Suprapubic skin (tissue), 4 donors: ENCODE measurements around the gene PADI4. TPM values are rescaled to one million over a fixed set of nuclear protein-coding genes. Genes with fewer than 3 reads are reported as not detected.

Source experiments
- DNase-seq, 2 donors: peaks; one replicate each; pipeline ENCODE4 v3.0.0-alpha.2; 2019; ENCODE audit warnings: low spot score in 2 of 2
- H3K27ac ChIP-seq: fragments of 200-600 bp; sonication (generic); one replicate; pipeline ENCODE4 v1.5.1; 2019
- H3K27me3 ChIP-seq: fragments of 200-600 bp; sonication (generic); one replicate; pipeline ENCODE4 v1.5.1; 2019
- H3K36me3 ChIP-seq: fragments of 200-600 bp; sonication (generic); one replicate; pipeline ENCODE4 v1.5.1; 2019
- H3K4me1 ChIP-seq: fragments of 200-600 bp; sonication (generic); one replicate; pipeline ENCODE4 v1.5.1; 2019
- H3K4me3 ChIP-seq: fragments of 200-600 bp; sonication (generic); one replicate; pipeline ENCODE4 v1.5.1; 2019; ENCODE audit warnings: mild to moderate bottlenecking
- H3K9me3 ChIP-seq: fragments of 200-600 bp; sonication (generic); one replicate; pipeline ENCODE4 v1.5.1; 2019
- CTCF ChIP-seq, 2 donors: fragments of 200-600 bp in 1 of 2; fragments of 450-650 bp in 1 of 2; sonication (generic) in 1 of 2; IDR thresholded peaks; one replicate each; pipeline ENCODE4 v1.5.1; 2016 to 2019; ENCODE audit warnings: antibody characterized with exemption in 2 of 2, mild to moderate bottlenecking in 1 of 2, moderate library complexity in 1 of 2
- EP300 ChIP-seq: sonication (generic); formaldehyde crosslinking; IDR thresholded peaks from one replicate; pipeline ENCODE4 v1.6.1; 2017; ENCODE audit warnings: antibody characterized with exemption
- POLR2A ChIP-seq, 2 donors: fragments of 450-650 bp; IDR thresholded peaks; one replicate each; pipeline ENCODE4 v1.6.1; 2017; ENCODE audit warnings: antibody characterized with exemption in 2 of 2, mild to moderate bottlenecking in 2 of 2, moderate library complexity in 2 of 2
- POLR2AphosphoS5 ChIP-seq, 3 donors: sonication (generic); formaldehyde crosslinking; IDR thresholded peaks; one replicate each; pipeline ENCODE4 v1.6.1; 2017; ENCODE audit warnings: antibody characterized with exemption in 3 of 3
- WGBS: methylation state at CpG from one replicate; pipeline ENCODE4 v1.1.5; 2018; 5-methylcytosine and 5-hydroxymethylcytosine counted together
- total RNA-seq, 4 donors: library from RNA; depleted of rRNA; stranded (reverse); fragments of >200 nt; gene quantifications; one replicate each; pipeline ENCODE4 v1.1.0, GENCODE V29; 2016

The PADI4 gene
- total RNA-seq = under 1 TPM in 3 of 4 donors, not detected in 1; 0.57 to 0.81 (median 0.73) TPM

GRCh38 chr1:17307946-17308345 lies at the start of gene PADI4:
TSS of gene PADI4 (plus strand) at chr1:17308197. CDS start at chr1:17308223, 26 bp downstream.
- no peak for TF ChIP-seq EP300
- no peak for TF ChIP-seq POLR2AphosphoS5 (IDR thresholded peaks at IDR 0.05)
- no peak for TF ChIP-seq POLR2A (IDR thresholded peaks at IDR 0.05)
- no peak for TF ChIP-seq CTCF (IDR thresholded peaks at IDR 0.05)
- DNase-seq = peak in 1 of 2 donors; percentile 69
- peaks cover 32% of the 10 kb centered on the region for H3K27me3 ChIP-seq
- no peak within 1 kb of the TSS for H3K4me3 ChIP-seq
- 77% methylated on average over 3 of the region's 8 CpGs for WGBS
- H3K4me1 ChIP-seq = peaks cover 12% of the 10 kb centered on the region
- no peak within 1 kb of the TSS for H3K27ac ChIP-seq
- no peaks in the 10 kb centered on the region for H3K36me3 ChIP-seq
- no peaks in the 10 kb centered on the region for H3K9me3 ChIP-seq

- no peak overlapping the region for H3K27ac ChIP-seq
- TF ChIP-seq EP300 (no peak), POLR2A (IDR thresholded peaks at IDR 0.05) (no peak), CTCF (IDR thresholded peaks at IDR 0.05) (no peak), POLR2AphosphoS5 (IDR thresholded peaks at IDR 0.05) (no peak)
- peaks cover 5% of the 10 kb centered on the region for H3K27me3 ChIP-seq
These were observed 49.3 kb upstream of the PADI4 start for GRCh38 chr1:17258758-17259130.

GRCh38 chr1:17259233-17259873 lies 48.6 kb upstream of the PADI4 start:
- H3K4me3 ChIP-seq = no peak overlapping the region
- TF ChIP-seq EP300 (no peak), CTCF (IDR thresholded peaks at IDR 0.05) (no peak), POLR2A (IDR thresholded peaks at IDR 0.05) (no peak), POLR2AphosphoS5 (IDR thresholded peaks at IDR 0.05) (no peak)
- no peaks in the 10 kb centered on the region for H3K9me3 ChIP-seq
- H3K36me3 ChIP-seq = no peaks in the 10 kb centered on the region
- DNase-seq = no peak
- peaks cover 5% of the 10 kb centered on the region for H3K27me3 ChIP-seq
- H3K4me1 ChIP-seq = peaks cover 12% of the 10 kb centered on the region
- 20% methylated on average over 1 of the region's 24 CpGs for WGBS
- H3K27ac ChIP-seq = no peak overlapping the region

More at GRCh38 chr1:17258758-17259130, 49.3 kb upstream of the PADI4 start:
- DNase-seq = no peak
- WGBS = 36% methylated on average over 6 of the region's 6 CpGs
- Histone ChIP-seq H3K9me3 (no peaks in the 10 kb centered on the region), H3K36me3 (no peaks in the 10 kb centered on the region), H3K4me3 (no peak overlapping the region), H3K4me1 (peaks cover 12% of the 10 kb centered on the region)

- Histone ChIP-seq H3K9me3 (no peaks in the 10 kb centered on the region), H3K4me1 (peaks cover 12% of the 10 kb centered on the region), H3K4me3 (no peak overlapping the region), H3K27me3 (peaks cover 5% of the 10 kb centered on the region), H3K27ac (no peak overlapping the region), H3K36me3 (no peaks in the 10 kb centered on the region)
- DNase-seq = no peak
- 89% methylated on average over 5 of the region's 7 CpGs for whole genome bisulfite sequencing
- TF ChIP-seq CTCF (IDR thresholded peaks at IDR 0.05) (no peak), POLR2A (IDR thresholded peaks at IDR 0.05) (no peak), EP300 (no peak), POLR2AphosphoS5 (IDR thresholded peaks at IDR 0.05) (no peak)
These were observed 47.7 kb upstream of the PADI4 start for GRCh38 chr1:17260264-17260663.

GRCh38 chr1:17260738-17261137 lies 47.3 kb upstream of the PADI4 start:
- Histone ChIP-seq H3K27ac (no peak overlapping the region), H3K9me3 (no peaks in the 10 kb centered on the region), H3K4me1 (peaks cover 12% of the 10 kb centered on the region), H3K27me3 (peaks cover 5% of the 10 kb centered on the region), H3K4me3 (no peak overlapping the region), H3K36me3 (no peaks in the 10 kb centered on the region)
- DNase-seq = no peak
- TF ChIP-seq POLR2A (IDR thresholded peaks at IDR 0.05) = no peak
- no peak for TF ChIP-seq EP300
- TF ChIP-seq CTCF (IDR thresholded peaks at IDR 0.05) = no peak
- no peak for TF ChIP-seq POLR2AphosphoS5 (IDR thresholded peaks at IDR 0.05)
- WGBS = 83% methylated on average over 5 of the region's 5 CpGs
